H1 (cell line): ENCODE data around the gene KCNQ2. TPM values are rescaled to one million over a fixed set of nuclear protein-coding genes. Genes with fewer than 3 reads are reported as not detected.

Experiments
- BRCA1 ChIP-seq: IDR thresholded peaks from 2 replicates; pipeline ENCODE4 v1.6.1; 2012; ENCODE audit warnings: low read depth, low read length, improper control_type of control experiment
- HDAC2 ChIP-seq, 2 experiments: fragments of 300-600 bp in 1 of 2; sonication (generic) in 1 of 2; IDR thresholded peaks; 2 replicates each; pipeline ENCODE4 v1.6.1; 2011 to 2012; ENCODE audit warnings: low read depth in 2 of 2, low read length in 2 of 2, mild to moderate bottlenecking in 2 of 2, moderate library complexity in 2 of 2, borderline replicate concordance in 1 of 2, inconsistent platforms in 1 of 2
- NRF1 ChIP-seq: IDR thresholded peaks from 2 replicates; pipeline ENCODE4 v1.6.1; 2011; ENCODE audit warnings: mild to moderate bottlenecking, low read depth, low read length, improper control_type of control experiment
- RFX5 ChIP-seq: IDR thresholded peaks from 2 replicates; pipeline ENCODE4 v1.6.1; 2011; ENCODE audit warnings: low read depth, low read length, improper control_type of control experiment, borderline replicate concordance
- SP2 ChIP-seq: IDR thresholded peaks from 2 replicates; pipeline ENCODE4 v1.6.1; 2012; ENCODE audit warnings: mild to moderate bottlenecking, low read length, inconsistent platforms
- SRF ChIP-seq: IDR thresholded peaks from 2 replicates; pipeline ENCODE4 v1.6.1; 2011; ENCODE audit warnings: mild to moderate bottlenecking, low read depth, low read length, moderate library complexity
- TAF7 ChIP-seq: optimal IDR thresholded peaks from 2 replicates; pipeline ENCODE3; 2011; ENCODE audit warnings: low read depth, mild to moderate bottlenecking, inconsistent platforms, low read length, moderate library complexity, borderline replicate concordance
- TEAD4 ChIP-seq: IDR thresholded peaks from 2 replicates; pipeline ENCODE4 v1.6.1; 2012; ENCODE audit warnings: low read depth, low read length, inconsistent platforms, mixed read lengths
- polyA plus RNA-seq, 7 experiments: library from polyadenylated mRNA; depleted of rRNA in 3 of 7; stranded (reverse) in 5 of 7; unstranded in 2 of 7; fragments of >200 nt in 5 of 7; fragments of 200-250 nt in 2 of 7; gene quantifications; 1 replicate in 5 of 7; 2 replicates in 1 of 7; 4 replicates in 1 of 7; pipeline versions ENCODE4 v1.2.1 to v1.2.3, GENCODE V29; 2011 to 2013; ENCODE audit warnings: missing spikeins in 2 of 7, mixed read lengths in 2 of 7
- total RNA-seq: library from RNA; stranded (reverse); fragmentation: NEBNext Ultra II Directional; extraction: Animal tissue kit (Norgen Biotek cat#: 25700); gene quantifications from 2 replicates; pipeline ENCODE4 v1.2.1, GENCODE V29; 2021

KCNQ2 gene
- total and polyA plus RNA-seq, 2 of the 8 experiments (the other 6 are each of a cell fraction or from before 2014, with no cell fraction given): 82.6 to 243 TPM

DNA sequence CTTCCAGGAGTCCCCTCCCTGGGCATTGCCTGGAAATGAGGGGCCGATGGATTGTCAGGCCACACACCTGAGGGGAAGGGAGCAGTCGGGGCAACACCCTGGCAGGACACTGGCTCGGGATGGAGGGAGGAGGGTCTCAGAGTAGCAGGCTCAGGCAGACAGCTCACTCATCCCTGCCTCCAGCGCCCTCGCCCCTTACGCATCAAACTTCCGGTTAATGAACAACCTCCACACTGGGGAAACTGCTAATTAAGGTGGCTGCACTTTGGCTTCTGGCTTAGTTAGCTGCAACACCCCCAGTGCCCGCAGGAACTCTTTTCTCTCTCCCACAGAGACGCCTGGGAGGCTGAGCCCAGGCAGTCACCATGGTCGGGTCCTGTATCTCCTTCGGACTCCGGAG, 98.0 kb downstream of the KCNQ2 start (continued):
- TF ChIP-seq HDAC2 (IDR thresholded peaks at IDR 0.05; ENCODE audit: borderline replicate concordance in 1 of 2, low read depth in 2 of 2, low read length in 2 of 2): no peak
- no peak for TF ChIP-seq BRCA1
- no peak for TF ChIP-seq SRF
- no peak for TF ChIP-seq NRF1
- no peak for TF ChIP-seq SP2
- no peak for TF ChIP-seq TAF7
- no peak for TF ChIP-seq RFX5
- no peak for TF ChIP-seq TEAD4
